Prostate gland (tissue), 2 donors: ENCODE data around the gene NMNAT3. TPM values are rescaled to one million over a fixed set of nuclear protein-coding genes. Genes with fewer than 3 reads are reported as not detected.

Experiments
- DNase-seq: peaks from one replicate; pipeline ENCODE4 v3.0.0-alpha.2; 2019; ENCODE audit warnings: low spot score
- H3K27ac ChIP-seq, 2 donors: fragments of 200-600 bp; sonication (generic); 2 replicates each; pipeline ENCODE4 v1.5.1; 2017 to 2019
- H3K27me3 ChIP-seq: fragments of 200-600 bp; sonication (generic); replicated peaks from 2 replicates; pipeline ENCODE4 v1.5.1; 2019; ENCODE audit not compliant: insufficient read depth
- H3K36me3 ChIP-seq, 2 donors: fragments of 200-600 bp; sonication (generic); 1 replicate in 1 of 2; 2 replicates in 1 of 2; pipeline versions ENCODE4 v1.5.1 to v1.8.1; 2017 to 2019
- H3K4me1 ChIP-seq: fragments of 200-600 bp; sonication (generic); replicated peaks from 2 replicates; pipeline ENCODE4 v1.5.1; 2019
- H3K4me3 ChIP-seq, 2 donors: fragments of 200-600 bp; sonication (generic); 2 replicates each; pipeline ENCODE4 v1.5.1; 2017 to 2019
- H3K9me3 ChIP-seq: fragments of 200-600 bp; sonication (generic); 2 replicates; pipeline ENCODE4 v1.5.1; 2017
- POLR2A ChIP-seq: fragments of 450-650 bp; IDR thresholded peaks from one replicate; pipeline ENCODE4 v1.6.1; 2016; ENCODE audit warnings: antibody characterized with exemption, mild to moderate bottlenecking
- POLR2AphosphoS5 ChIP-seq: sonication (generic); formaldehyde crosslinking; IDR thresholded peaks from one replicate; pipeline ENCODE4 v1.6.1; 2017; ENCODE audit warnings: antibody characterized with exemption
- WGBS: methylation state at CpG from one replicate; pipeline ENCODE4 v1.1.5; 2018; 5-methylcytosine and 5-hydroxymethylcytosine counted together
- intact Hi-C: fragments of 100-400 bp; cut with DNase I; formaldehyde crosslinking; loops from one replicate; pipeline ENCODE4 v1.14.2; 2022
- total RNA-seq, 2 donors: library from RNA; depleted of rRNA; stranded (reverse); fragments of >200 nt; gene quantifications; one replicate each; pipeline ENCODE4 v1.1.0, GENCODE V29; 2016
- TF ChIP-seq, protein P1 (sequence below), 4 experiments: fragments of 200-600 bp in 2 of 4; fragments of 450-650 bp in 2 of 4; sonication (generic) in 2 of 4; IDR thresholded peaks; 1 replicate in 3 of 4; 2 replicates in 1 of 4; pipeline ENCODE4 v1.5.1; 2016 to 2019; ENCODE audit warnings: antibody characterized with exemption in 4 of 4, mild to moderate bottlenecking in 2 of 4, moderate library complexity in 2 of 4

NMNAT3 gene
- total RNA-seq, 2 donors from 2014 or later = 11.9 to 15.6 TPM

DNA sequence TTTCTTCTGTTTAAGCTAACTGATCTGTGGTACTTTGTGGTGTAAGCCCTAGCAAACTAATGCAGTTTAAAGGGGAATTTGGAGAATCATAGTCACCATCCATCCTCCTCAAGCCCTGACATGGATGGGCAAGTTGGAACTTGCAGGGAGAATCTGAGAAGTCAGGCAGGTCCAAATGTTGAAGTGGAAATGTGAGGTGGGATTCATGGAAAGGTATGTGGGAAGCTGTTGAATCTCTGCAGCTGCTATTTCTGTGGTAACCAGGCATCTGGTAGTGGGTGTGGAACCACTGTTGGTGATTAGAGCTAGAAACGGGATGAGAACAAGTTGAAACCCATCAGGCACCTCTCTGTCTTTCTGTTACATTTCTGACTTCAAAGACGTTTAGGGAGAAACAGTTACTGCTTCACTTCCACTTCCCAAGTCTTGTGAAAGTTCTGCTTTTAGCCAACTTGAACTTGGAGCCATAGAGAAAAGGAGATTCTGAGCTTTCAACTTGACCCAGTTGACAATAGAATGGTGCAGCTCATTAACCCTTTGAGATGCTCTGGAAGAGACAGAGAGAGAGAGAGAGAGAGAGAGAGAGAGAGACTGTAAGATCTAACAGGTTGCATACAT is 38.1 kb upstream of the NMNAT3 start:
- Histone ChIP-seq H3K4me3 (no peak overlapping the region), H3K36me3 (no peaks in the 10 kb centered on the region)
- 32% methylated on average over 2 of the region's 2 CpGs for WGBS

DNA sequence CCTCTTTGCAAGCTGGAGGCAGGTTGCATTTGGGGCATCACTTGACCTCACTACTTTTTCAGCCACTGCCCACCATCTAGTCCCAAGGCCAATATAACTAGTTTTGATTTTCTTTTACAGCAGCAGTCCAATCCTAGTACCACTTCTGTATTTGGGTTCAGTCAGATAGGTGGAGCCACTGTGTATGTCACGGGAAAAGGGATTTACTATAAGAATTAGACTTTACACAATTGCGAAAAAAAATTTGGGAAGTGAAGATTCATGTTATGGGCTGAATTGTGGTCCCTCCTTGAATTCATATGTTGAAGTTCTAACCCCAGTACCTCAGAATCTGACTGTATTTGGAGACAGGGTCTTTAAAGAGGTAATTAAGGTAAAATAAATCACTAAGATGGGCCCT is 37.4 kb upstream of the NMNAT3 start:
- H3K4me3 ChIP-seq = no peak overlapping the region
- no peaks in the 10 kb centered on the region for H3K36me3 ChIP-seq
- no peak overlapping the region for H3K27ac ChIP-seq
- H3K9me3 ChIP-seq = no peaks in the 10 kb centered on the region
- intact Hi-C loops = no loop called here
- peaks cover 2% of the 10 kb centered on the region for H3K27me3 ChIP-seq
- no peaks in the 10 kb centered on the region for H3K4me1 ChIP-seq
- WGBS = 89% methylated on average over 2 of the region's 2 CpGs
- TF ChIP-seq POLR2AphosphoS5 (no peak), POLR2A (no peak)
- TF ChIP-seq, protein P1, sequence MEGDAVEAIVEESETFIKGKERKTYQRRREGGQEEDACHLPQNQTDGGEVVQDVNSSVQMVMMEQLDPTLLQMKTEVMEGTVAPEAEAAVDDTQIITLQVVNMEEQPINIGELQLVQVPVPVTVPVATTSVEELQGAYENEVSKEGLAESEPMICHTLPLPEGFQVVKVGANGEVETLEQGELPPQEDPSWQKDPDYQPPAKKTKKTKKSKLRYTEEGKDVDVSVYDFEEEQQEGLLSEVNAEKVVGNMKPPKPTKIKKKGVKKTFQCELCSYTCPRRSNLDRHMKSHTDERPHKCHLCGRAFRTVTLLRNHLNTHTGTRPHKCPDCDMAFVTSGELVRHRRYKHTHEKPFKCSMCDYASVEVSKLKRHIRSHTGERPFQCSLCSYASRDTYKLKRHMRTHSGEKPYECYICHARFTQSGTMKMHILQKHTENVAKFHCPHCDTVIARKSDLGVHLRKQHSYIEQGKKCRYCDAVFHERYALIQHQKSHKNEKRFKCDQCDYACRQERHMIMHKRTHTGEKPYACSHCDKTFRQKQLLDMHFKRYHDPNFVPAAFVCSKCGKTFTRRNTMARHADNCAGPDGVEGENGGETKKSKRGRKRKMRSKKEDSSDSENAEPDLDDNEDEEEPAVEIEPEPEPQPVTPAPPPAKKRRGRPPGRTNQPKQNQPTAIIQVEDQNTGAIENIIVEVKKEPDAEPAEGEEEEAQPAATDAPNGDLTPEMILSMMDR (IDR thresholded peaks at IDR 0.05) = no peak
- no peak for DNase-seq

More for the DNA sequence above, 38.1 kb upstream of the NMNAT3 start:
- Histone ChIP-seq H3K9me3 (no peaks in the 10 kb centered on the region), H3K27ac (no peak overlapping the region), H3K4me1 (no peaks in the 10 kb centered on the region), H3K27me3 (peaks cover 2% of the 10 kb centered on the region)
- no peak for DNase-seq
- TF ChIP-seq POLR2AphosphoS5 = no peak
- TF ChIP-seq, protein P1 (IDR thresholded peaks at IDR 0.05) = no peak
- no peak for TF ChIP-seq POLR2A
- intact Hi-C loops = no loop called here

DNA sequence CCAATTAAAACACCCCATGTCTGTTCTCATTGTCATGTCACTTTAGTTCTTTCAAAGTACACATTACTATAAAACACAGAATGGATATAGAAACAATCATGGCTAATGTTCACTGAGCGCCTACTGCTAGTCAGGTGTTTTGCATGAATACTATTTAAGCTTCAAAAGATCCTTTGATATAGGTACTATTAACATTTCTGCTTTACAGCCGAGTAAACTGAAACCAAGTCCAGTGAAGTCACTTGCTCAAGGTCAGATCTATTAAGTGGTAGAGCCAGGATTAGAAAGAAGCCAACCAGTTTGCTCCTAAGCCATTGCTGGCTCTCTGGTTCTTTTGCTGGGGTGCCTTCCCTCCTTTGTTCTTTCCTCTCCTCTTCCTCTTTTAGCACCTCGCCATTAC is 32.4 kb upstream of the NMNAT3 start:
- no peak for DNase-seq
- Histone ChIP-seq H3K36me3 (no peaks in the 10 kb centered on the region), H3K9me3 (no peaks in the 10 kb centered on the region), H3K4me1 (no peaks in the 10 kb centered on the region), H3K27ac (no peak overlapping the region), H3K27me3 (no peaks in the 10 kb centered on the region), H3K4me3 (no peak overlapping the region)
- TF ChIP-seq, protein P1 (IDR thresholded peaks at IDR 0.05) = no peak
- TF ChIP-seq POLR2A = no peak
- 20% methylated on average over 3 of the region's 3 CpGs for WGBS
- intact Hi-C loops = no loop called here

DNA sequence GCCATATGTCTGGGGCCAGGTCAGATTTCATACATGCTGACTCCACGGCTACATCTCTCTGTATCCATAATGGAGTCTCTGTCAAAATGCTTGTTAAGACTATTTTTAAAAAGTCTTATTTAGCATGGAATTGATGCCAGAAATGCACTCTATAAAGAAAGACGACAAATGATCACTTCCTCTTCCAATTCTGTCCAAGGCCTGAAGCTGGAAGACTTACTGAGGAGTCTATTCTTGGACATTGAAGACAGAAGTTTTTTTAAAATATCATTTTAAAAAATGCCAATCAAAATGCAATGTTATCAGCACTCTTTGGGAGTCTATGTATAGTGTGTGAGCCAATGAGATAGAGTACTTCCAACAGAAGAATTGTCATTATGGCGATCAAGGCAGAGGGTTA is 27.9 kb upstream of the NMNAT3 start:
- no peaks in the 10 kb centered on the region for H3K4me1 ChIP-seq
- H3K9me3 ChIP-seq = no peaks in the 10 kb centered on the region
- 81% methylated on average over 3 of the region's 3 CpGs for WGBS
- H3K27me3 ChIP-seq = no peaks in the 10 kb centered on the region
- TF ChIP-seq, protein P1 (IDR thresholded peaks at IDR 0.05) = no peak
- TF ChIP-seq POLR2AphosphoS5 = no peak
- no peak for TF ChIP-seq POLR2A
- H3K4me3 ChIP-seq = no peak overlapping the region
- no peaks in the 10 kb centered on the region for H3K36me3 ChIP-seq
- H3K27ac ChIP-seq = no peak overlapping the region
- no peak for DNase-seq
- intact Hi-C loops = no loop called here

DNA sequence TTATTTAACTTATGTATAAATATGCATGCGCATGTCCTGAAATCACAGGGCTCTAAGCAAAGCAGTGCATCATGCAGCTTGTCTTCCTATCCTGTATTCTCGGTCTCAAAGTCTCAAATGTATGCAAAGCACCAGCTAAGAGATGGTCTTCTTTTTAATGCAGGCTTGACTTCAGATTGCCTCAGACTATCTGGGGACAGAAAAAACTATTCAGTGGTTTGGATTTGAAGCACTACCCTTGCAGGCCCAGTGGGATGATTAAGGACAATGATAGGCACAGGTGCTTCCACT is 18.5 kb upstream of the NMNAT3 start:
- Histone ChIP-seq H3K9me3 (no peaks in the 10 kb centered on the region), H3K4me1 (no peaks in the 10 kb centered on the region), H3K27ac (no peak overlapping the region), H3K4me3 (no peak overlapping the region), H3K27me3 (no peaks in the 10 kb centered on the region), H3K36me3 (no peaks in the 10 kb centered on the region)
- intact Hi-C loops = no loop called here
- DNase-seq = no peak
- 100% methylated on average over 2 of the region's 2 CpGs for WGBS
- TF ChIP-seq, protein P1 (IDR thresholded peaks at IDR 0.05) = no peak
- TF ChIP-seq POLR2A = no peak
- TF ChIP-seq POLR2AphosphoS5 = no peak
